Measurements from ENCODE around the gene CLSTN2. TPM values are rescaled to one million over a fixed set of nuclear protein-coding genes. Genes with fewer than 3 reads are reported as not detected.

The CLSTN2 gene
- total and polyA plus RNA-seq, 2 experiments from 2014 or later = 23.0 to 27.0 TPM

DNA sequence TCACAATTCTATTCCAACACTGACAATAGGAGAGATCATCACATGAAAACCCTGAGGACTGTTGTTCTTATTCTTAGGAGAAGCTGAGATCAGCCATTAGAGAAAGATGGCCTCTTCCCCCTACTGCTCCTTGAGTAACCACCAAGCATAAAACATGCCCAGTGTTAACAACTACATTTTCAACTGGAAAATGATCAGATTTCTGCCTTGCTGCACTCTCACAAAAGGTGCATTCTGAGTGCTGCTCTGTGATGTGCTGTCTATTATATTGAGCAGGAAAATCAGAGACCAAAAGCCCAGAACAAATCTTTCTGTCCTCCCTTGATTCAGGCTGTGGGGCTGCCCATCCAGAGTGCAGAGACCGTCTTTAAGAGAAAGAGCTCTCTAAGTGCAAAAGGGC, 438.2 kb downstream of the CLSTN2 start:
- Histone ChIP-seq H3K9me3 (ENCODE audit: low read depth) (no peaks in the 10 kb centered on the region), H2AFZ (no peak overlapping the region), H3K4me3 (no peak overlapping the region), H3K27ac (no peak overlapping the region), H3K79me2 (no peaks in the 10 kb centered on the region), H3K9me2 (replicated peaks; ENCODE audit: insufficient read depth) (no peaks in the 10 kb centered on the region), H3K4me1 (ENCODE audit: insufficient read depth) (no peaks in the 10 kb centered on the region), H3K4me2 (no peak overlapping the region), H3K27me3 (no peaks in the 10 kb centered on the region), H4K20me1 (ENCODE audit: insufficient read depth, poor library complexity, severe bottlenecking) (no peaks in the 10 kb centered on the region), H3K36me3 (replicated peaks; ENCODE audit: insufficient read depth, low read depth) (no peaks in the 10 kb centered on the region)
- no peak for TF ChIP-seq EZH2phosphoT487 (IDR thresholded peaks at IDR 0.05; ENCODE audit: low read depth, severe bottlenecking, unreplicated experiment)
- TF ChIP-seq CTCF (IDR thresholded peaks at IDR 0.05; ENCODE audit: poor library complexity) = no peak
- TF ChIP-seq EZH2 (IDR thresholded peaks at IDR 0.05; ENCODE audit: borderline replicate concordance) = no peak
- WGBS (ENCODE audit: low lambda C conversion rate, missing lambda C conversion rate) = 83% methylated on average over 1 of the region's 1 CpG
- DNase-seq (ENCODE audit: low spot score) = no peak

- no peaks in the 10 kb centered on the region for H3K9me3 ChIP-seq (ENCODE audit: low read depth)
- TF ChIP-seq CTCF (IDR thresholded peaks at IDR 0.05; ENCODE audit: poor library complexity) (no peak), EZH2phosphoT487 (IDR thresholded peaks at IDR 0.05; ENCODE audit: low read depth, severe bottlenecking, unreplicated experiment) (no peak), EZH2 (IDR thresholded peaks at IDR 0.05; ENCODE audit: borderline replicate concordance) (no peak)
- WGBS (ENCODE audit: low lambda C conversion rate, missing lambda C conversion rate) = 46% methylated on average over 1 of the region's 1 CpG
- no peaks in the 10 kb centered on the region for H3K4me1 ChIP-seq (ENCODE audit: insufficient read depth)
- H4K20me1 ChIP-seq (ENCODE audit: insufficient read depth, poor library complexity, severe bottlenecking) = no peaks in the 10 kb centered on the region
- H2AFZ ChIP-seq = no peak overlapping the region
- H3K9me2 ChIP-seq (replicated peaks; ENCODE audit: insufficient read depth) = no peaks in the 10 kb centered on the region
- H3K4me3 ChIP-seq = no peak overlapping the region
- no peak overlapping the region for H3K4me2 ChIP-seq
- no peaks in the 10 kb centered on the region for H3K27me3 ChIP-seq
- no peak overlapping the region for H3K27ac ChIP-seq
- DNase-seq (ENCODE audit: low spot score) = no peak
- no peaks in the 10 kb centered on the region for H3K36me3 ChIP-seq (replicated peaks; ENCODE audit: insufficient read depth, low read depth)
- H3K79me2 ChIP-seq = no peaks in the 10 kb centered on the region
These were observed 440.0 kb downstream of the CLSTN2 start for GRCh38 chr3:140375002-140375401.

GRCh38 chr3:140376136-140376889, 441.3 kb downstream of the CLSTN2 start:
- H3K9me2 ChIP-seq (replicated peaks; ENCODE audit: insufficient read depth) = no peaks in the 10 kb centered on the region
- no peaks in the 10 kb centered on the region for H3K79me2 ChIP-seq
- no peak overlapping the region for H3K4me3 ChIP-seq
- H3K9me3 ChIP-seq (ENCODE audit: low read depth) = no peaks in the 10 kb centered on the region
- no peaks in the 10 kb centered on the region for H3K36me3 ChIP-seq (replicated peaks; ENCODE audit: insufficient read depth, low read depth)
- H3K4me2 ChIP-seq = no peak overlapping the region
- H3K27me3 ChIP-seq = no peaks in the 10 kb centered on the region
- no peaks in the 10 kb centered on the region for H4K20me1 ChIP-seq (ENCODE audit: insufficient read depth, poor library complexity, severe bottlenecking)
- H2AFZ ChIP-seq = no peak overlapping the region
- H3K4me1 ChIP-seq (ENCODE audit: insufficient read depth) = no peaks in the 10 kb centered on the region
- no peak overlapping the region for H3K27ac ChIP-seq
- no peak for TF ChIP-seq EZH2phosphoT487 (IDR thresholded peaks at IDR 0.05; ENCODE audit: low read depth, severe bottlenecking, unreplicated experiment)
- no peak for TF ChIP-seq EZH2 (IDR thresholded peaks at IDR 0.05; ENCODE audit: borderline replicate concordance)
- no peak for TF ChIP-seq CTCF (IDR thresholded peaks at IDR 0.05; ENCODE audit: poor library complexity)
- 96% methylated on average over 1 of the region's 1 CpG for WGBS (ENCODE audit: low lambda C conversion rate, missing lambda C conversion rate)
- no peak for DNase-seq (ENCODE audit: low spot score)

All from hepatocyte (in vitro differentiated cells).